Chondrocyte (in vitro differentiated cells): ENCODE results near the gene TTLL6. TPM values are rescaled to one million over a fixed set of nuclear protein-coding genes. Genes with fewer than 3 reads are reported as not detected.

Experiments used
- DNase-seq: peaks from one replicate; pipeline ENCODE4 v3.0.0; 2021; ENCODE audit warnings: mixed read lengths, low spot score
- H3K27ac Mint-ChIP-seq: one replicate; pipeline ENCODE4 v1.8.0; 2021; ENCODE audit warnings: mild to moderate bottlenecking, moderate library complexity, mixed read lengths; ENCODE audit not compliant: unreplicated experiment
- H3K27me3 Mint-ChIP-seq: 2 replicates; pipeline ENCODE4 v1.8.0; 2021; ENCODE audit warnings: low read depth, mixed read lengths
- H3K36me3 Mint-ChIP-seq: 2 replicates; pipeline ENCODE4 v1.8.0; 2021; ENCODE audit warnings: low read depth, mixed read lengths
- H3K4me1 Mint-ChIP-seq: 2 replicates; pipeline ENCODE4 v1.8.0; 2021; ENCODE audit warnings: low read depth, mild to moderate bottlenecking, mixed read lengths
- H3K4me3 Mint-ChIP-seq: one replicate; pipeline ENCODE4 v1.8.0; 2021; ENCODE audit warnings: mild to moderate bottlenecking, moderate library complexity, mixed read lengths; ENCODE audit not compliant: unreplicated experiment
- H3K9me3 Mint-ChIP-seq: 2 replicates; pipeline ENCODE4 v1.8.0; 2021; ENCODE audit warnings: low read depth, mixed read lengths
- CTCF ChIP-seq: fragments of 200-600 bp; sonication (generic); IDR thresholded peaks from 2 replicates; pipeline ENCODE4 v1.5.0; 2021; ENCODE audit warnings: antibody characterized with exemption, mild to moderate bottlenecking, moderate library complexity
- total RNA-seq: library from RNA; stranded (reverse); gene quantifications from 3 replicates; pipeline ENCODE4 v1.2.1, GENCODE V29; 2021

Gene TTLL6
- total RNA-seq, 1 donor from 2014 or later = not detected

GRCh38 chr17:48787828-48788227, 29.2 kb downstream of the TTLL6 start:
- no peak for DNase-seq
- no peak for TF ChIP-seq CTCF
- H3K4me3 Mint-ChIP-seq = no peak overlapping the region
- no peaks in the 10 kb centered on the region for H3K9me3 Mint-ChIP-seq
- no peaks in the 10 kb centered on the region for H3K4me1 Mint-ChIP-seq
- peaks cover 71% of the 10 kb centered on the region for H3K27me3 Mint-ChIP-seq
- H3K36me3 Mint-ChIP-seq = no peaks in the 10 kb centered on the region
- H3K27ac Mint-ChIP-seq = no peak overlapping the region

GRCh38 chr17:48779421-48779820, 37.6 kb downstream of the TTLL6 start:
- Mint-ChIP-seq H3K27me3 (peaks cover 37% of the 10 kb centered on the region), H3K9me3 (peaks cover 6% of the 10 kb centered on the region), H3K36me3 (peaks cover 2% of the 10 kb centered on the region), H3K27ac (no peak overlapping the region), H3K4me3 (no peak overlapping the region), H3K4me1 (no peaks in the 10 kb centered on the region)
- no peak for DNase-seq
- no peak for TF ChIP-seq CTCF

GRCh38 chr17:48776602-48777001, 40.4 kb downstream of the TTLL6 start:
- Mint-ChIP-seq H3K4me1 (no peaks in the 10 kb centered on the region), H3K4me3 (no peak overlapping the region), H3K9me3 (peaks cover 6% of the 10 kb centered on the region), H3K27ac (no peak overlapping the region), H3K27me3 (peaks cover 28% of the 10 kb centered on the region), H3K36me3 (peaks cover 2% of the 10 kb centered on the region)
- no peak for DNase-seq
- TF ChIP-seq CTCF = no peak

GRCh38 chr17:48773245-48773644, 43.8 kb downstream of the TTLL6 start:
- H3K4me3 Mint-ChIP-seq = no peak overlapping the region
- peaks cover 3% of the 10 kb centered on the region for H3K9me3 Mint-ChIP-seq
- TF ChIP-seq CTCF = no peak
- no peaks in the 10 kb centered on the region for H3K4me1 Mint-ChIP-seq
- H3K27me3 Mint-ChIP-seq = peaks cover 29% of the 10 kb centered on the region
- DNase-seq = no peak
- H3K36me3 Mint-ChIP-seq = no peaks in the 10 kb centered on the region
- no peak overlapping the region for H3K27ac Mint-ChIP-seq

GRCh38 chr17:48770954-48771353, 46.1 kb downstream of the TTLL6 start:
- no peak overlapping the region for H3K27ac Mint-ChIP-seq
- no peaks in the 10 kb centered on the region for H3K4me1 Mint-ChIP-seq
- no peaks in the 10 kb centered on the region for H3K36me3 Mint-ChIP-seq
- H3K27me3 Mint-ChIP-seq = peaks cover 32% of the 10 kb centered on the region
- H3K9me3 Mint-ChIP-seq = peaks cover 3% of the 10 kb centered on the region
- no peak for TF ChIP-seq CTCF
- no peak for DNase-seq
- no peak overlapping the region for H3K4me3 Mint-ChIP-seq
